HCT116 (cell line): Measurements from ENCODE around the gene RAPGEF6. TPM values are rescaled to one million over a fixed set of nuclear protein-coding genes. Genes with fewer than 3 reads are reported as not detected.

ENCODE experiments used
- ATAC-seq: fragments of 200-7000 bp; cut with Tn5 transposase; 2 replicates; pipeline ENCODE4 v1.9.1; 2020; ENCODE audit warnings: mild to moderate bottlenecking, moderate library complexity
- BruUV-seq: library from RNA; stranded (reverse); fragments of 400-500 nt; replicated peaks from 2 replicates; lab custom pipeline; 2021; lab: Mats Ljungman, UMichigan
- CTCF ChIA-PET: fragments of 300-600 bp; sonication (Branson Sonifier 250); formaldehyde crosslinking; loops from one replicate; lab custom pipeline; 2021; ENCODE audit warnings: antibody characterized with exemption; lab: Charles Lee
- POLR2A ChIA-PET: fragments of 300-600, 350-600 bp; sonication (Branson Sonifier 250); formaldehyde crosslinking; loops from one replicate; lab custom pipeline; 2021; ENCODE audit warnings: antibody characterized with exemption; lab: Charles Lee
- RAD21 ChIA-PET, 2 experiments: fragments of 300-600 bp; sonication (Branson Sonifier 250); formaldehyde crosslinking; loops; one replicate each; lab custom pipeline; 2023; ENCODE audit warnings: low total read pairs in 2 of 2; ENCODE audit not compliant: uncharacterized antibody in 2 of 2, unreplicated experiment in 2 of 2, low non-redundant PET in 1 of 2; lab: Charles Lee
- DNase-seq: peaks from one replicate; pipeline ENCODE4 v3.0.0-alpha.2; 2010; ENCODE audit warnings: low read depth, low spot score
- H2AFZ ChIP-seq: fragments of 200-600 bp; shearing (Covaris generic), sonication (generic); 2 replicates; pipeline ENCODE4 v1.6.1; 2017; ENCODE audit warnings: low read depth, mixed run types, mixed read lengths, antibody characterized with exemption, low read length; ENCODE audit not compliant: poor library complexity, severe bottlenecking
- H3K27ac ChIP-seq: 2 replicates; pipeline ENCODE4 v1.5.1; 2012; ENCODE audit warnings: low read depth, low read length
- H3K27me3 ChIP-seq: fragments of 200-600 bp; sonication (generic); 2 replicates; pipeline ENCODE4 v1.6.1; 2016; ENCODE audit warnings: mixed run types, low read length, mixed read lengths; ENCODE audit not compliant: insufficient read depth
- H3K36me3 ChIP-seq, 2 experiments: fragments of 200-500 bp in 1 of 2; fragments of 200-600 bp in 1 of 2; sonication (Bioruptor generic) in 1 of 2; sonication (generic) in 1 of 2; 2 replicates each; pipeline versions ENCODE4 v1.5.1 to v1.6.1; 2014 to 2016; ENCODE audit warnings: low read length in 2 of 2, inconsistent platforms in 1 of 2, mixed read lengths in 1 of 2, mixed run types in 1 of 2; ENCODE audit not compliant: insufficient read depth in 2 of 2, control insufficient read depth in 1 of 2
- H3K4me1 ChIP-seq, 2 experiments: fragments of 200-600 bp in 1 of 2; sonication (generic) in 1 of 2; 2 replicates each; pipeline versions ENCODE4 v1.5.1 to v1.6.1; 2012 to 2017; ENCODE audit warnings: low read length in 2 of 2, inconsistent platforms in 1 of 2, mild to moderate bottlenecking in 1 of 2, mixed read lengths in 1 of 2, mixed run types in 1 of 2, moderate library complexity in 1 of 2; ENCODE audit not compliant: insufficient read depth in 2 of 2, control insufficient read depth in 1 of 2
- H3K4me2 ChIP-seq: fragments of 200-600 bp; sonication (generic); 2 replicates; pipeline ENCODE4 v1.6.1; 2017; ENCODE audit warnings: mixed run types, low read length, mixed read lengths
- H3K4me3 ChIP-seq, 2 experiments: fragments of 200-600 bp in 1 of 2; sonication (generic) in 1 of 2; replicated peaks in 1 of 2; 2 replicates each; pipeline ENCODE4 v1.5.1; 2011 to 2016; ENCODE audit warnings: low read length in 2 of 2, control low read depth in 1 of 2, low read depth in 1 of 2, mild to moderate bottlenecking in 1 of 2, mixed read lengths in 1 of 2, mixed run types in 1 of 2
- H3K79me2 ChIP-seq: fragments of 200-600 bp; sonication (generic); 2 replicates; pipeline ENCODE4 v1.6.1; 2017; ENCODE audit warnings: mild to moderate bottlenecking, mixed run types, low read length, moderate library complexity, mixed read lengths; ENCODE audit not compliant: insufficient read depth
- H3K9ac ChIP-seq: fragments of 200-600 bp; sonication (generic); 2 replicates; pipeline ENCODE4 v1.6.1; 2016; ENCODE audit warnings: low read length, mixed read lengths
- H3K9me2 ChIP-seq: fragments of 200-600 bp; sonication (generic), shearing (Covaris generic); 2 replicates; pipeline ENCODE4 v1.6.1; 2017; ENCODE audit warnings: mixed run types, mild to moderate bottlenecking, moderate library complexity; ENCODE audit not compliant: insufficient read depth
- H3K9me3 ChIP-seq, 2 experiments: fragments of 200-500 bp in 1 of 2; fragments of 200-600 bp in 1 of 2; sonication (Bioruptor generic) in 1 of 2; sonication (generic) in 1 of 2; 2 replicates each; pipeline ENCODE4 v1.6.1; 2014 to 2017; ENCODE audit warnings: low read length in 2 of 2, mixed read lengths in 2 of 2, inconsistent platforms in 1 of 2, low read depth in 1 of 2, mild to moderate bottlenecking in 1 of 2, mixed run types in 1 of 2, moderate library complexity in 1 of 2; ENCODE audit not compliant: control insufficient read depth in 1 of 2, insufficient read depth in 1 of 2
- H4K20me1 ChIP-seq: fragments of 200-600 bp; sonication (generic), shearing (Covaris generic); 2 replicates; pipeline ENCODE4 v1.6.1; 2017; ENCODE audit warnings: mixed run types, mild to moderate bottlenecking, moderate library complexity; ENCODE audit not compliant: insufficient read depth
- CBX3 ChIP-seq: IDR thresholded peaks from 2 replicates; pipeline ENCODE4 v1.6.1; 2012; ENCODE audit warnings: low read depth
- CTCF ChIP-seq, 3 experiments: fragments of 200-600 bp in 1 of 3; sonication (generic) in 1 of 3; IDR thresholded peaks in 2 of 3; conservative IDR thresholded peaks in 1 of 3; 2 replicates each; pipeline ENCODE4 v1.5.1; 2012 to 2017; ENCODE audit warnings: low read depth in 2 of 3, low read length in 2 of 3, antibody characterized with exemption in 1 of 3, borderline replicate concordance in 1 of 3, control low read depth in 1 of 3, mild to moderate bottlenecking in 1 of 3, mixed read lengths in 1 of 3, mixed run types in 1 of 3, moderate library complexity in 1 of 3; ENCODE audit not compliant: insufficient read depth in 1 of 3
- SRF ChIP-seq: IDR thresholded peaks from 2 replicates; pipeline ENCODE4 v1.6.1; 2012; ENCODE audit warnings: low read depth
- TCF7L2 ChIP-seq: IDR thresholded peaks from 2 replicates; pipeline ENCODE4 v1.7.0; 2011; ENCODE audit warnings: borderline replicate concordance, inconsistent platforms; ENCODE audit not compliant: insufficient read depth, insufficient read length; ENCODE audit errors: extremely low read depth
- ZNF274 ChIP-seq: fragments of 200-500 bp; sonication (Bioruptor generic); IDR thresholded peaks from 2 replicates; pipeline ENCODE4 v1.6.1; 2014; ENCODE audit warnings: mild to moderate bottlenecking, low read depth, low read length, inconsistent platforms
- intact Hi-C: fragments of 100-400 bp; cut with micrococcal nuclease; formaldehyde crosslinking; loops from 2 replicates; pipeline ENCODE4 v1.10.0; 2022
- total RNA-seq: library from RNA; stranded (reverse); gene quantifications from one replicate; pipeline ENCODE4 v1.2.1, GENCODE V29; 2021; ENCODE audit not compliant: unreplicated experiment

The RAPGEF6 gene
- total RNA-seq, 1 experiment from 2014 or later = 18.4 TPM

DNA sequence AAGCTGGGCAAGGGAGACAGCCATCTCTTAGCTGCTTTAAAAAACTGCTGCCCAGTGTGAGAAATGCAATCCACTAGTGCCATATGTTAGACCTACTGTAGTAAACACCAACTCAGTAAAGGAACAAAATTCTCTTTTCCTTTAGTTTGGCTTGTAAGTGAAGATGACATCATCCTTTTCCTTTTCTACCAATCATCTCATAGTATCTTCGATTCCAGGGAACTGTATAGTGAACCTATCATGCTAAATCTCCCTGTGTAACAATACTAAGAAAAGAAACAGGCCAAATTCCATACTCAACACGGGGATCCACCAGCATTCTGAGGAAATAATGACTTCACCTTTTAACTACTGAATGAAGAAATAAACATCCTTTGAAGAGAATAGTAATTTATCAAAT is 100.1 kb downstream of the RAPGEF6 start:
- no peaks in the 10 kb centered on the region; a peak in 1 of 4 replicates for H3K4me1 ChIP-seq
- TF ChIP-seq TCF7L2 = no peak
- no peak for TF ChIP-seq SRF
- TF ChIP-seq CBX3 = no peak

DNA sequence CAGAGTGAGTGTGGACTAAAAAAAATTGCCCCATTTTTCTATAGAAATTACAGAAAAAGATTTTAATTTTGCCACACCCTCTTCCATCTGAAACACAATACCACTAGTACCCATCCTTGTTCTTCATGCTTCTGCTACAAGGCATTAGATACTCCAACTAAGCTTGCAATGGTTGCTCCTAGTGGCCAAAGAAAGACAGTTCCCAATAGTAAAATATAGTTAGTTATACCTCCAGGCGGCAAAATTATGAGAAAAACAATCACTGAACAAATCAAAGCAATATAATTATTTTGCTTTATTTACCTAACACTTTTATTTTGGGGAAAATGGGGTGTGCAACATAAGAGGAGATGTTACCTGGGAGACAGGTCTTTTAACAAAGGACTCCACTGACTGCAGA is 101.2 kb downstream of the RAPGEF6 start:
- Histone ChIP-seq H3K9ac (no peak overlapping the region), H3K9me2 (no peaks in the 10 kb centered on the region), H3K9me3 (no peaks in the 10 kb centered on the region), H2AFZ (no peak overlapping the region), H3K79me2 (peaks cover 5% of the 10 kb centered on the region; the same call in 1 of the 2 replicates), H3K4me1 (no peaks in the 10 kb centered on the region; a peak in 1 of 4 replicates), H3K27me3 (no peaks in the 10 kb centered on the region), H4K20me1 (peaks cover 4% of the 10 kb centered on the region; the same call in 1 of the 2 replicates), H3K27ac (no peak overlapping the region), H3K4me3 (no peak overlapping the region), H3K4me2 (no peak overlapping the region)
- POLR2A ChIA-PET = no interaction called here
- no peak for ATAC-seq
- intact Hi-C loops = no loop called here
- RAD21 ChIA-PET = no interaction called here
- no TSS peak for BruUV-seq
- CTCF ChIA-PET = interaction anchor here (0.6 to 1.4 kb wide), 3 partner anchors 97 to 277 kb away, joined by 3 read pairs; no protein-coding TSS in a partner anchor
- DNase-seq = no peak
- TF ChIP-seq CTCF (IDR thresholded peaks at IDR 0.05 in 2 of 3, conservative IDR thresholded peaks at IDR 0.05 in 1 of 3; ENCODE audit: borderline replicate concordance in 1 of 3, insufficient read depth in 1 of 3, low read depth in 2 of 3, low read length in 2 of 3) (peak in 2 of 3 experiments; percentile 25 to 35; a peak in 3 of 6 replicates), ZNF274 (no peak)
- TF ChIP-seq, all 23 proteins: peak for 1
- peaks cover 0 to 4% of the 10 kb centered on the region in 2 experiments; a peak in 1 of 4 replicates for H3K36me3 ChIP-seq

More for the DNA sequence above, 100.1 kb downstream of the RAPGEF6 start:
- POLR2A ChIA-PET = no interaction called here
- H3K27me3 ChIP-seq = no peaks in the 10 kb centered on the region
- H3K9me2 ChIP-seq = no peaks in the 10 kb centered on the region
- CTCF ChIA-PET = no interaction called here
- H3K27ac ChIP-seq = no peak overlapping the region
- H3K79me2 ChIP-seq = peaks cover 5% of the 10 kb centered on the region; the same call in 1 of the 2 replicates
- H3K4me3 ChIP-seq = no peak overlapping the region
- intact Hi-C loops = no loop called here
- RAD21 ChIA-PET = no interaction called here
- no peaks in the 10 kb centered on the region for H3K9me3 ChIP-seq
- ATAC-seq (no peak), DNase-seq (no peak)
- H4K20me1 ChIP-seq = peaks cover 4% of the 10 kb centered on the region; the same call in 1 of the 2 replicates
- BruUV-seq = no TSS peak
- H3K36me3 ChIP-seq = peaks cover 0 to 4% of the 10 kb centered on the region in 2 experiments; a peak in 1 of 4 replicates
- H2AFZ ChIP-seq = no peak overlapping the region
- H3K9ac ChIP-seq = no peak overlapping the region
- H3K4me2 ChIP-seq = no peak overlapping the region
